Stimulated activated CD8-positive, alpha-beta memory T cell treated with anti-CD3 and anti-CD28 coated beads, Interleukin-15, amount 100 ng/mL, for 24 hours (primary cell): ENCODE data around the gene UQCC2.

ENCODE experiments used
- DNase-seq: peaks from one replicate; pipeline ENCODE4 v3.0.0-alpha.2; 2020; ENCODE audit warnings: low read depth

UQCC2 gene

GRCh38 chr6:33711140-33712129, at the start of gene UQCC2:
Gene UQCC2, minus strand, starts transcription at chr6:33711700. Its CDS starts 14 bp downstream, at chr6:33711686.
- DNase-seq = peak; percentile 86

GRCh38 chr6:33759887-33760629, 48.6 kb upstream of the UQCC2 start:
- DNase-seq = no peak

DNA sequence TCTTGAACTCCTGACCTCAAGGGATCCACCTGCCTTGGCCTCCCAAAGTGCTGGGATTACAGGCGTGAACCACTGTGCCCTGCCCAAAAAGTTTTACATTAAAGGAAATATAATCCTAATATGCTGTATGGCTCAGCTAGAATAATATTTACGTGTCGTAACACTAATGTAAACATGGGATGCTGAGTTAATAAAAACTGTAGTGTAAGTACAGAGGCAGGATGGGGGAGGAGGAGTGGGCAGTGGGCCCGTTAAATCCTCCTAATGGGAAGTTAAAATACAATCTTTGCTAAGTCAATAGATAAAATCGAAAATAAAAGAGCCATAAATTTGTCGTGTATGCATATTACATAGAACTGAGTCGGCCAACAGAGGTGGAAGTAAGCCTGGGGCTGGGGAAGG, 47.3 kb upstream of the UQCC2 start:
- DNase-seq = no peak

- DNase-seq = no peak
These were observed 46.4 kb upstream of the UQCC2 start for GRCh38 chr6:33757906-33758305.

DNA sequence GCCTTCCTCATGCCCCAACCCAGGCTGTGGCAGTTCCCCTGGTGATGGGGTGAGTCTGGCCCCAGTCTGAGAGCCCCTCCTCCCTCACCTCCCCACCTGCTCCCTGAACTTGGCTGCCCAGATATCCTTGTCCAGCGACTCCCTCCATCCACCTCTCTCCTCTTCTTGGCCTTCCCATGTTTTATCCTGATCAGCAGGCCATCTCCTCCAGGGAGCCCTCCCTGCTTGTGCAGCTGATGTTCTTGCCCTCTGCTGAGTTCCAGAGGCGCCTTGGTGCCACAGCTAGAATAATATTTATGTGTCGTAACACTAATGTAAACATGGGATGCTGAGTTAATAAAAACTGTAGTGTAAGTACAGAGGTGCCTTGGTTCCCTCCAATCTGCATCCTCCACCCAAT, 45.6 kb upstream of the UQCC2 start:
- no peak for DNase-seq

DNA sequence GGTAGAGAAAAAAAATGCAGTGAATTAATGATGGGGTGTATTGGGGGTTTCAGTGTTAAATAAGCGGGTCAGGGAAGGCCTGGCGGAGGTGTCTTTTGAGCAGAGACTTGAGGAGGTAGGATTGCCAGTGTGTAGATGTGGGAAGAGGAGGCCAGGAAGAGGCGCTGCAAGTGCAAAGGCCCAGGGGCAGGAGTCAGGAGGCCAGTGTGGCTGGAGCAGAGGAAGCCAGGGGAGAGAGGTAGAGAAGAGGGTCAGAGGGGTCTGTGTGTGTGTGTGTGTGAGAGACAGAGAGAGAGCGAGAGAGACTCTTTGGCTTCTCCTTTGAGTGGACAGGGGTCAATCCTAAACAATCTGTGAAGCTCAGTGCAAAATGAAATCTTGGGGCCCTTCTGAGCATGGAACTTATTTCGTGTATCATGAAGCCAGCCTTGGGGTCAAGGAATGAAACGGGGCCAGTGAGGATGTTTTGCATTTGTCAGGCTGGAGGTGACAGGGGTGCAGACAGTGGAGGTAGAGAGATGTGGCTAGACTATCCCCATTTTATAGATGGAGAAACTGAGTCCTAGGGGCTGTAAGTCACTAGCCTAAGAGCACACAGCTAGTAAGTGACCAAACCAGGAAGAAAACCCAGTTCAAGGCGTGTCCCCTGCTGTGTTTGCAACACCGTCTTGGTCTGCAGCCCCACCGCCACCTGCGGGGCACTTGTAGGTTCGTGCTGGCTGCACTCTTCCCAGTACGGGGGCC, 44.9 kb upstream of the UQCC2 start:
- no peak for DNase-seq

- no peak for DNase-seq
These were observed 43.8 kb upstream of the UQCC2 start for GRCh38 chr6:33755070-33755869.

DNA sequence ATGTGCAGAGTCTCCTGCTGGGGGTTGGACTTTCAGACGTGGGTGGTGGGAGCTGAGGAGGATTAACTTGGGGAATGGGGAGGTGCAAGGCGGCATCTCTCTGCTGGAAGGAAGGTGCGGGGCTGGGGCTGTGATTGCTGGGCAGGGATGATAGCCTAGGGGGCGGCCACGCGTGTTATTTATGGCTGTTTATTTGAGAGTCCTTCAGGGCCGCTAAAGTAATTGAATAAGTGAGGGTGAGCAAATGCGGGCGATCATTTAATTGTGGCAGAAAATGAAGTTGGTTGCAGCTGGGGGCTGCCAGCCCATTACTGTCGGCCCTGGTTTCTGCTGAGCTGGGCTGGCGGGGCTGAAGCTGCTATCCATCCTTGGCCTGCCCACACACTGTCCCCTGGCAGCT, 42.7 kb upstream of the UQCC2 start:
- no peak for DNase-seq

DNA sequence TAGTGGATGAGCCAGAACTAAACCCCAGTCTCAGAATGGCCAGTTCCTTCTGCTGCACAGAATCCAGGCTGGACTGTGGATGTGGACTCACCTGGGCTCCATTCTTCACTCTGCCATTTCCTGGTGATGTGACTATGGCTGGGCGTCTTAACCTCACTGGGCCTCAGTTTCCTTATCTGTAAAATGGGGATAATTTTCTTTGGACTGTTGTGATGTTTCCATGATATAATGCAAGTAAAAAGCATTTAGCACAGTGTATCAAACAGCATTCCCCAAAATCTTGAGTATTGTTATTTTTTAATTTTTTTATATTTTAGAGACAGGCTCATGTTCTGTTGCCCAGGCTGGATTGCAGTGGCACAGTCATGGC, 41.1 kb upstream of the UQCC2 start:
- no peak for DNase-seq

GRCh38 chr6:33751771-33752645, 40.5 kb upstream of the UQCC2 start:
- DNase-seq = no peak

- DNase-seq = no peak
These were observed 38.9 kb upstream of the UQCC2 start for GRCh38 chr6:33750244-33750991.

- DNase-seq = no peak
These were observed 37.9 kb upstream of the UQCC2 start for GRCh38 chr6:33749401-33749800.

GRCh38 chr6:33748841-33749240, 37.3 kb upstream of the UQCC2 start:
- no peak for DNase-seq

DNA sequence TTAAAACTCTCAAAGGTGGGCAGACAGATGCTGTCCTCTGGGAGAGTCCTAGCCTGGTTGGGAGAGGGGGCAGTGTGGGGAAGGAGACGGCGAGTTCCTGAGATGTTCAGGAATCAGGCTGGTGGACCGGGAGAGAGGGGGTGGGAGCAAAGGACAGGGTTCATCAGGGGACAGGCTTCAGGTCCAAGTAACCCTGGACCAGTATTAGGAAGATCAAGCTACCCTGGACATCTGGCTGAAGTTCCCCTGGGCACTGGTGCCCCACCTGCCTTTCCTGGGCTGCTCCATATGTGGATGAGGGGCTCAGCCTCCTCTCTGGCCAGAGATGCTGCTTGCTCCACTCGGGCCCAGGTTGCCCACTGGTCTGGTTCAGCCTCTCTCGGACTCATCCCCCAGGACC, 36.3 kb upstream of the UQCC2 start:
- DNase-seq = no peak

GRCh38 chr6:33746651-33747100, 35.2 kb upstream of the UQCC2 start, which contains the start of gene IP6K3:
Gene IP6K3, minus strand, starts transcription at chr6:33746905. Its CDS starts 11,429 bp downstream, at chr6:33735476.
- DNase-seq = no peak

DNA sequence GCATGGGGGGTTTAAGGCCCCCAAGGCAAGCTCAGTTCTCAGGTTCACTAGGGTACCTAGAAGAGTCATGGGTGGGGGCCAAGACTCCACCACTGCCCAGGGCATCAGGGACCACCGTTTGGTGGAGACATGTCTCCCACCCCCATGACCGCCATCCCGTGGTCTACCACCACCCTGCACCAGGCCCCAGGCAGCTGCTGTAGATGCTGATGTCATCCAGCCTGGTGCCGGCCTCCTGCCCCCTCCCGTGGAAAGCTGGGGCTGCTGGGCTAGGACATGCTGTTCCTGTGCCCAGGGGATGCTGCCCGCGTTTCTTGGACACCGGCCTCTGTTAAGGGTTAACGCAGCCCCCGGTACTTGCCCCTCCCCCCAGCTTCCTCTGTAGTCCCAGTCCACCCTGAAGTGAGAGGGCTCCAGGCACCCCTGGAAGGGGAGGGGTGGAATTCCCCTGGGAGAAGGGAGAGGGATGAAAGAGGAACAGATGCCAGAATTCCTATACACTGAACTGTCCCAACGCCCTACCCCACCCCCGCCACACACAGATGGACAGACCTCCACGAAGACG, 34.6 kb upstream of the UQCC2 start:
- no peak for DNase-seq

GRCh38 chr6:33745548-33745947, 34.0 kb upstream of the UQCC2 start:
- DNase-seq = no peak

- DNase-seq = no peak
These were observed 33.5 kb upstream of the UQCC2 start for GRCh38 chr6:33744895-33745546.
